HepG2 (cell line): ENCODE measurements around the gene KCND3. TPM values are rescaled to one million over a fixed set of nuclear protein-coding genes. Genes with fewer than 3 reads are reported as not detected.

ENCODE experiments used
- ELF1 ChIP-seq: sonication (generic); formaldehyde crosslinking; IDR thresholded peaks from 2 replicates; pipeline ENCODE4 v1.4.0; 2020; ENCODE audit warnings: missing genetic modification reagents
- HNF4A ChIP-seq: sonication (generic); formaldehyde crosslinking; IDR thresholded peaks from 2 replicates; pipeline ENCODE4 v1.4.0; 2020; ENCODE audit warnings: missing genetic modification reagents
- IRF9 ChIP-seq: sonication (generic); formaldehyde crosslinking; IDR thresholded peaks from 2 replicates; pipeline ENCODE4 v1.8.0; 2022; ENCODE audit warnings: missing genetic modification reagents, mild to moderate bottlenecking, borderline replicate concordance
- KAT2B ChIP-seq: fragments of 150-350 bp; IDR thresholded peaks from 2 replicates; pipeline ENCODE4 v1.6.1; 2014; ENCODE audit warnings: low read depth, low read length, borderline replicate concordance
- KAT7 ChIP-seq: IDR thresholded peaks from 2 replicates; pipeline ENCODE4 v1.6.1; 2018; ENCODE audit warnings: borderline replicate concordance, missing compliant biosample characterization
- MBD4 ChIP-seq: IDR thresholded peaks from 2 replicates; pipeline ENCODE4 v1.6.1; 2012; ENCODE audit warnings: low read length, inconsistent platforms, borderline replicate concordance
- NFIB ChIP-seq: sonication (generic); formaldehyde crosslinking; IDR thresholded peaks from 2 replicates; pipeline ENCODE4 v1.9.0; 2021; ENCODE audit warnings: missing genetic modification reagents, mild to moderate bottlenecking, borderline replicate concordance
- NFKBIZ ChIP-seq: IDR thresholded peaks from 2 replicates; pipeline ENCODE4 v1.6.1; 2018; ENCODE audit warnings: missing genetic modification reagents, missing compliant biosample characterization
- NKX3-1 ChIP-seq: sonication (generic); formaldehyde crosslinking; IDR thresholded peaks from 2 replicates; pipeline ENCODE4 v1.5.0; 2020; ENCODE audit warnings: missing genetic modification reagents
- NRL ChIP-seq: sonication (generic); formaldehyde crosslinking; IDR thresholded peaks from 2 replicates; pipeline ENCODE4 v1.5.0; 2020; ENCODE audit warnings: missing genetic modification reagents, mild to moderate bottlenecking, moderate library complexity, borderline replicate concordance
- ONECUT2 ChIP-seq: sonication (generic); formaldehyde crosslinking; IDR thresholded peaks from 2 replicates; pipeline ENCODE4 v1.4.0; 2020; ENCODE audit warnings: missing genetic modification reagents
- PAX8 ChIP-seq: sonication (generic); formaldehyde crosslinking; IDR thresholded peaks from 2 replicates; pipeline ENCODE4 v1.8.0; 2022; ENCODE audit warnings: mild to moderate bottlenecking, missing genetic modification reagents, borderline replicate concordance
- POGK ChIP-seq: sonication (generic); formaldehyde crosslinking; conservative IDR thresholded peaks from 2 replicates; pipeline ENCODE4 v1.8.0; 2022; ENCODE audit warnings: mild to moderate bottlenecking, moderate library complexity, missing genetic modification reagents
- SOX13 ChIP-seq, 3 experiments: fragments of 450-650 bp in 1 of 3; sonication (generic) in 1 of 3; formaldehyde crosslinking in 1 of 3; IDR thresholded peaks in 2 of 3; conservative IDR thresholded peaks in 1 of 3; 2 replicates each; pipeline versions ENCODE4 v1.5.0 to v1.6.1; 2016 to 2020; ENCODE audit warnings: antibody characterized with exemption in 1 of 3, mild to moderate bottlenecking in 1 of 3, missing compliant biosample characterization in 1 of 3, missing genetic modification reagents in 1 of 3, moderate library complexity in 1 of 3
- STAT5B ChIP-seq: sonication (generic); formaldehyde crosslinking; IDR thresholded peaks from 2 replicates; pipeline ENCODE4 v1.4.0; 2020; ENCODE audit warnings: missing genetic modification reagents
- TRIM24 ChIP-seq: sonication (generic); formaldehyde crosslinking; IDR thresholded peaks from 2 replicates; pipeline ENCODE4 v1.8.0; 2022; ENCODE audit warnings: mild to moderate bottlenecking, missing genetic modification reagents
- TSC22D2 ChIP-seq: sonication (generic); formaldehyde crosslinking; IDR thresholded peaks from 2 replicates; pipeline ENCODE4 v1.5.1; 2020; ENCODE audit warnings: missing genetic modification reagents, mild to moderate bottlenecking, borderline replicate concordance
- ZFP41 ChIP-seq: sonication (generic); formaldehyde crosslinking; IDR thresholded peaks from 2 replicates; pipeline ENCODE4 v1.4.0; 2020; ENCODE audit warnings: mild to moderate bottlenecking, missing genetic modification reagents, borderline replicate concordance
- ZMYM3 ChIP-seq: sonication (generic); formaldehyde crosslinking; IDR thresholded peaks from 2 replicates; pipeline ENCODE4 v1.5.1; 2020; ENCODE audit warnings: mild to moderate bottlenecking, missing genetic modification reagents
- ZNF17 ChIP-seq: sonication (generic); formaldehyde crosslinking; IDR thresholded peaks from 2 replicates; pipeline ENCODE4 v1.5.0; 2020; ENCODE audit warnings: mild to moderate bottlenecking, missing genetic modification reagents
- ZNF362 ChIP-seq: sonication (generic); formaldehyde crosslinking; IDR thresholded peaks from 2 replicates; pipeline ENCODE4 v1.4.0; 2020; ENCODE audit warnings: missing genetic modification reagents, mild to moderate bottlenecking, borderline replicate concordance
- ZNF441 ChIP-seq: sonication (generic); formaldehyde crosslinking; IDR thresholded peaks from 2 replicates; pipeline ENCODE4 v1.7.0; 2021; ENCODE audit warnings: missing genetic modification reagents, borderline replicate concordance
- ZNF563 ChIP-seq: sonication (generic); formaldehyde crosslinking; IDR thresholded peaks from 2 replicates; pipeline ENCODE4 v1.8.0; 2022; ENCODE audit warnings: mild to moderate bottlenecking, moderate library complexity, missing genetic modification reagents
- ZNF605 ChIP-seq: sonication (generic); formaldehyde crosslinking; IDR thresholded peaks from 2 replicates; pipeline ENCODE4 v1.8.0; 2022; ENCODE audit warnings: mild to moderate bottlenecking, missing genetic modification reagents
- ZNF670 ChIP-seq: sonication (generic); formaldehyde crosslinking; IDR thresholded peaks from 2 replicates; pipeline ENCODE4 v1.8.0; 2022; ENCODE audit warnings: mild to moderate bottlenecking, missing genetic modification reagents, borderline replicate concordance
- polyA plus RNA-seq, 8 experiments: library from polyadenylated mRNA; depleted of rRNA in 3 of 8; stranded (reverse) in 7 of 8; unstranded in 1 of 8; fragments of >200 nt; fragmentation: Illumina TruSeq in 4 of 8; extraction: Trizol in 4 of 8; gene quantifications; 2 replicates each; pipeline versions ENCODE4 v1.2.1 to v1.2.3, GENCODE V29; 2011 to 2016; ENCODE audit warnings: low read depth in 4 of 8, missing spikeins in 1 of 8, mixed read lengths in 1 of 8; ENCODE audit not compliant: insufficient read depth in 1 of 8
- total RNA-seq, 5 experiments: library from RNA; depleted of rRNA; stranded (reverse); fragments of >200 nt; fragmentation: Illumina TruSeq; extraction: Trizol; gene quantifications; 2 replicates each; pipeline ENCODE4 v1.2.3, GENCODE V29; 2016; ENCODE audit warnings: low read depth in 1 of 5

Gene KCND3
- total and polyA plus RNA-seq, 2 of the 13 experiments (the other 11 are each of a cell fraction or from before 2014, with no cell fraction given), result 0.04 TPM; not detected in 1

- peak; percentile 43; the same call in 1 of the 2 replicates for TF ChIP-seq ZNF605 (CRISPR knock-in tag)
- 0 out of 2 replicates have a peak, but pooled peaks have one; percentile 15 for TF ChIP-seq SOX13 (IDR thresholded peaks at IDR 0.05)
- peak in 1 of 2 experiments; percentile 3; a peak in 2 of 4 replicates for TF ChIP-seq SOX13 (CRISPR knock-in tag; conservative IDR thresholded peaks at IDR 0.05 in 1 of 2, IDR thresholded peaks at IDR 0.05 in 1 of 2)
- no peak for TF ChIP-seq PAX8 (CRISPR knock-in tag)
- peak; percentile 65; the same call in 1 of the 2 replicates for TF ChIP-seq KAT7
- TF ChIP-seq ONECUT2, result no peak
- TF ChIP-seq KAT2B, result no peak
- no peak for TF ChIP-seq TRIM24 (CRISPR knock-in tag)
- no peak; the same call in 1 of the 2 replicates for TF ChIP-seq ZNF362 (CRISPR knock-in tag)
- no peak for TF ChIP-seq ZNF441 (CRISPR knock-in tag)
- 0 out of 2 replicates have a peak, but pooled peaks have one; percentile 39 for TF ChIP-seq NFKBIZ (CRISPR knock-in tag)
- TF ChIP-seq NKX3-1, result 0 out of 2 replicates have a peak, but pooled peaks have one; percentile 48
- peak; percentile 62; the same call in 1 of the 2 replicates for TF ChIP-seq NRL (CRISPR knock-in tag)
- TF ChIP-seq HNF4A (CRISPR knock-in tag), result no peak
- no peak for TF ChIP-seq TSC22D2 (CRISPR knock-in tag)
- peak; percentile 93; the same call in 1 of the 2 replicates for TF ChIP-seq ZNF670 (CRISPR knock-in tag)
- peak; percentile 63; the same call in 1 of the 2 replicates for TF ChIP-seq STAT5B (CRISPR knock-in tag)
- no peak for TF ChIP-seq MBD4
- no peak for TF ChIP-seq NFIB
- TF ChIP-seq IRF9 (CRISPR knock-in tag), result peak; percentile 60
- no peak for TF ChIP-seq ZNF17
- TF ChIP-seq ZNF563 (CRISPR knock-in tag), result peak; percentile 90
- TF ChIP-seq POGK (CRISPR knock-in tag), result peak; percentile 64; the same call in 1 of the 2 replicates
- peak; percentile 69 for TF ChIP-seq ELF1
- TF ChIP-seq ZMYM3 (CRISPR knock-in tag), result no peak
- TF ChIP-seq ZFP41, result peak; percentile 69; the same call in 1 of the 2 replicates
Measured at GRCh38 chr1:111755331-111756123, 233.9 kb downstream of the KCND3 start, which contains the start of gene DDX20 (continued).
